ENCODE results near the gene MYMX.
"Not testable (repeated sequence)": the region's sequence is repeated elsewhere in the genome, so short reads cannot be mapped to it uniquely, and the experiment has no call there.

MYMX gene

GRCh38 chr6:44179648-44180047, 37.1 kb upstream of the MYMX start:
- in situ Hi-C loops (cut with HindIII; ENCODE audit: low pct_unique_long_range_greater_than_20kb, low sequenced_read_pairs) = no loop called here
- TF ChIP-seq JUND (IDR thresholded peaks at IDR 0.05; ENCODE audit: low read depth) = no peak
- no peak for DNase-seq (ENCODE audit: low read depth in 1 of 2, low spot score in 1 of 2)

DNA sequence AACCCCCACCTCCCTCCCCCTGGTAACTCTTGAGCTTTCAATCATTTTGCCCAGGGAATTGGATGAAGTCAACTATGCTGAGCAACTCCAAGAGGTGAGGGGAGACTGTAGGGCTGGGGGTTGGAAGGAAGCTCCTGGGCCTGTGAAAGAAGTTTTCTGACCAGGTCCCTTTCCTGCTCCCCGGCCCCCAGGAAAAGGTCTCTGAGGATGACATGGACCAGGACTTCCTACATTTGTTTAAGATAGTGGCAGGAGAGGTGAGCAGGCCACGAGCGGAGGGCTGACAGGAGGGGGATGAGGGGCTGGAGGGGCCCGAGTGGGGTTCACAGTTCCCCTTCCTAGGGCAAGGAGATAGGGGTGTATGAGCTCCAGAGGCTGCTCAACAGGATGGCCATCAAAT, 36.3 kb upstream of the MYMX start:
- TF ChIP-seq JUND (IDR thresholded peaks at IDR 0.05; ENCODE audit: low read depth) = no peak
- no peak for DNase-seq (ENCODE audit: low read depth in 1 of 2, low spot score in 1 of 2)
- in situ Hi-C loops (cut with HindIII; ENCODE audit: low pct_unique_long_range_greater_than_20kb, low sequenced_read_pairs) = no loop called here

DNA sequence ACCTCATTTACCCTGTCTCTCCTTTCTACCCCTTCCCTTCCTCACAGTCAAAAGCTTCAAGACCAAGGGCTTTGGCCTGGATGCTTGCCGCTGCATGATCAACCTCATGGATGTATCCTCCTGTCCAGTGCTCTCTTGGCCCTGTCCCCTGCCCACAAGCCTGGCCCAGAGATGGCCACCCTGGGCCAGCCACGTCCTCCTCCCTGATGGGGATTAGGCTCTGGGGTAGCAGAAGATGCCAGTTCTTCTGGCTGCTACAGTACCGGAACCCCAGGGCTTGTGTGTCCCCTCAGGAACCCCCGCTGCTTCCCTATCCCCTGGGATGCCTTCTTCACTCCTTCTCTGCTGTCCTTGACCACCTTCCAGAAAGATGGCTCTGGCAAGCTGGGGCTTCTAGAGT, 35.8 kb upstream of the MYMX start:
- in situ Hi-C loops (cut with HindIII; ENCODE audit: low pct_unique_long_range_greater_than_20kb, low sequenced_read_pairs) = no loop called here
- TF ChIP-seq JUND (IDR thresholded peaks at IDR 0.05; ENCODE audit: low read depth) = no peak
- DNase-seq (ENCODE audit: low read depth in 1 of 2, low spot score in 1 of 2) = no peak

GRCh38 chr6:44181784-44182183, 34.9 kb upstream of the MYMX start:
- in situ Hi-C loops (cut with HindIII; ENCODE audit: low pct_unique_long_range_greater_than_20kb, low sequenced_read_pairs); DNase-seq (ENCODE audit: low read depth in 1 of 2, low spot score in 1 of 2): not testable (repeated sequence)

GRCh38 chr6:44182911-44183390, 33.8 kb upstream of the MYMX start:
- no peak for DNase-seq (ENCODE audit: low read depth in 1 of 2, low spot score in 1 of 2)
- in situ Hi-C loops (cut with HindIII; ENCODE audit: low pct_unique_long_range_greater_than_20kb, low sequenced_read_pairs) = no loop called here
- TF ChIP-seq JUND (IDR thresholded peaks at IDR 0.05; ENCODE audit: low read depth) = no peak

GRCh38 chr6:44183783-44184182, 32.9 kb upstream of the MYMX start:
- TF ChIP-seq JUND (IDR thresholded peaks at IDR 0.05; ENCODE audit: low read depth) = no peak
- DNase-seq (ENCODE audit: low read depth in 1 of 2, low spot score in 1 of 2) = no peak
- in situ Hi-C loops (cut with HindIII; ENCODE audit: low pct_unique_long_range_greater_than_20kb, low sequenced_read_pairs) = no loop called here

DNA sequence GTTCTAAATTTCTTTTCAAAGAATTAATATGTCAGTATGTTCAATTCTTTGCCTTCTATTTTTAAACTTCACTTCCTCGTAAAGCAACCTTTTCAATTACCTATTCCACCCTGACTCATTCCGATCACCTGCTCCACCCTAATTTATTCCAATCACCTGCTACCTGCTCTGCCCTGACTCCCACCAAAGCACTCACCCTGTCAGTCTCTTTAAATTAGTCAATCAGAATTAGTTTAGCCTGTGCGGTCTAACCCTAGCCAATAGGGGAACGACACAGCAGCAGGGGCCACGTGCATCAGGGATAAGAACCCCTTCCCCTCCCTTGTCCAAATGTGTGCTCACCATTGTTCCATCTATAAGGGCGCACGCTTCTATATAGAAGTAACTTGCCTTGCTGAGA, 31.4 kb upstream of the MYMX start:
- in situ Hi-C loops (cut with HindIII; ENCODE audit: low pct_unique_long_range_greater_than_20kb, low sequenced_read_pairs); DNase-seq (ENCODE audit: low read depth in 1 of 2, low spot score in 1 of 2): not testable (repeated sequence)

DNA sequence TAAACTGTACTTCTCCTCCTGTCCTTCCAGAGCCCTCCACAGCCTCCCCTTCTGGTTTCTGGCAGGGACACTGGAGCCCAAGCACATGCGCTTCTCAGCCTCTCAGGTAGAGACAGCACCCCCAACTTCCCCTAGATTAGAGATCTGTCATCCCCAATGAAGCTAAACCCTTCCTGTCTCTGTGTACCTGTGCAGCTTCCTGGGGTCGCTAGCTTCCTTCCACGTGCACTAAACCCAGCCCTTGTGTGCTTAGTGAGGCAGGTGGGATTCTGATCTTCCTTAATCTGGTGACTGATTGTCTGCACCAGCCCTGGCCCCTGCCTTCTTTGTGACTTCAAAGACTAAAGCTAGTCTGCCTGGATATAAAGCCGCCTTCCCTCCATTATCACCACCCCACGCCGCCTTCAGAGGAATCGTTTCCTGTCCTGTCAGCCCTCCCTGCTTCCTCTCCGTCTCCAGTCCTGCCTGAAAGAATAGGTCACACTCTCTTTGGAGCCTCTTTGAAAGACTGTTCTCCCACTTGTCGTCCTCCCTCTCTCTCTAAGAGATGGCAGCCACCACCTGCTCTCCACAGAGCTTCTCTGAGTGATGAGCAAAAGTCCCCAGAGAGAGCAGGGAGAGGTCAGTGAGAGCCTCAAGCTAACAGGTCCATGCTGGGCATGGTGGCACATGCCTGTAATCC, 30.6 kb upstream of the MYMX start:
- in situ Hi-C loops (cut with HindIII; ENCODE audit: low pct_unique_long_range_greater_than_20kb, low sequenced_read_pairs) = no loop called here
- no peak for TF ChIP-seq JUND (IDR thresholded peaks at IDR 0.05; ENCODE audit: low read depth)
- no peak for DNase-seq (ENCODE audit: low read depth in 1 of 2, low spot score in 1 of 2)

- no peak for TF ChIP-seq JUND (IDR thresholded peaks at IDR 0.05; ENCODE audit: low read depth)
- in situ Hi-C loops (cut with HindIII; ENCODE audit: low pct_unique_long_range_greater_than_20kb, low sequenced_read_pairs) = no loop called here
- no peak for DNase-seq (ENCODE audit: low read depth in 1 of 2, low spot score in 1 of 2)
These were observed 30.1 kb upstream of the MYMX start for GRCh38 chr6:44186635-44187025.

DNA sequence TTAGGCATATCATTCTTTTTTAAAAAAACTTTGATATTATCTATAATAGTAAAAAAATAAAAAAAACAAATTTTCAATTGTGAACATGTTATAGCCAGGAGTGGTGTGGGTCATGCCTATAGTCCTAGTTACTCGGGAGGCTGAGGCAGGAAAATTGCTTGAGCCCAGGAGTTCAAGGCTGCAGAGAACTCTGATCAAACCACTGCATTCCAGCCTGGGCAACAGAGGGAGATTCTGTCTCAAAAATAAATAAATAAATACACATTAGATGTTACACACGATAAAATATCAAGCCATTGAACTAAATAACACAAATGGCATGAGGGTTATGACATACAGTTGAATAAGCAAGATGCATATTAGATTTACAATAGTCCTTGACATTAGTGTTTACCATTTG, 27.9 kb upstream of the MYMX start:
- in situ Hi-C loops (cut with HindIII; ENCODE audit: low pct_unique_long_range_greater_than_20kb, low sequenced_read_pairs) = no loop called here
- no peak for TF ChIP-seq JUND (IDR thresholded peaks at IDR 0.05; ENCODE audit: low read depth)
- DNase-seq (ENCODE audit: low read depth in 1 of 2, low spot score in 1 of 2) = no peak

DNA sequence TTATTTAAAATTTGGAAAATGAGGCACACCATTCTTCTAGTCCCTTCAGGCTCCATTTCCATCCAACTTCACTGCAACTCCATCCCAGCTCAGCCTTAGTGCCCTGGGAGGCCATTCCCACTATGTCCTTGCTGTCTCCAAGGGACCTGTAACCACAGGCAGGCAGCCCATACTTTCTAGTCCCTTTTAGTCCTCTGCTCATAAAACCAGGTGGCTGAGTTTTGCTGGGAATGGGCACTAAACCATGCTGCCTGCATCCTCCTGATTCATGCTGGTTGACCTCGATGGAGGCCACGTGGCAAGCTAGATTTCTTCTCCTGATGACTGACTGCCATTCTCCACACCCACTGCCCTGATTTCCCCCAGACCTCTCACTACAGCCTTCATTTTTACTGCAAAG, 27.5 kb upstream of the MYMX start:
- TF ChIP-seq JUND (IDR thresholded peaks at IDR 0.05; ENCODE audit: low read depth) = no peak
- in situ Hi-C loops (cut with HindIII; ENCODE audit: low pct_unique_long_range_greater_than_20kb, low sequenced_read_pairs) = no loop called here
- DNase-seq (ENCODE audit: low read depth in 1 of 2, low spot score in 1 of 2) = no peak

DNA sequence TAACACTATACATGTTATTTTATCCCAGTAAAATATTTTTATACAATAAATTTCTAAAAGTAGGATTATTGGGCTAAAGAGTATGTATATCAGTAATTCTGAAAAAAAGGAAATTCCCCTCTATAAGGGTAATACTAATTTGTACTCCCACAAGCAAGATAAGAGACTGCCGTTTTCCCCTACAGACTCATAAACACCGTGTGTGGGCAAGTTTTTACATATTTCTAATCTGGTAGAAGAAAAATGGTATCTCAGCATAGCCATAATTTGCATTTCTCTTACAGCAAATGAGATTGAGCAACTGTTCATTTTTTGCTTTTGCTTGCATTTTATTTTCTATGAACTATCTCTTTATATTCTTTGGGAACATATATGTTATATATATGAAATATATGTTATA, 26.0 kb upstream of the MYMX start:
- no peak for TF ChIP-seq JUND (IDR thresholded peaks at IDR 0.05; ENCODE audit: low read depth)
- in situ Hi-C loops (cut with HindIII; ENCODE audit: low pct_unique_long_range_greater_than_20kb, low sequenced_read_pairs) = no loop called here
- DNase-seq (ENCODE audit: low read depth in 1 of 2, low spot score in 1 of 2) = no peak

DNA sequence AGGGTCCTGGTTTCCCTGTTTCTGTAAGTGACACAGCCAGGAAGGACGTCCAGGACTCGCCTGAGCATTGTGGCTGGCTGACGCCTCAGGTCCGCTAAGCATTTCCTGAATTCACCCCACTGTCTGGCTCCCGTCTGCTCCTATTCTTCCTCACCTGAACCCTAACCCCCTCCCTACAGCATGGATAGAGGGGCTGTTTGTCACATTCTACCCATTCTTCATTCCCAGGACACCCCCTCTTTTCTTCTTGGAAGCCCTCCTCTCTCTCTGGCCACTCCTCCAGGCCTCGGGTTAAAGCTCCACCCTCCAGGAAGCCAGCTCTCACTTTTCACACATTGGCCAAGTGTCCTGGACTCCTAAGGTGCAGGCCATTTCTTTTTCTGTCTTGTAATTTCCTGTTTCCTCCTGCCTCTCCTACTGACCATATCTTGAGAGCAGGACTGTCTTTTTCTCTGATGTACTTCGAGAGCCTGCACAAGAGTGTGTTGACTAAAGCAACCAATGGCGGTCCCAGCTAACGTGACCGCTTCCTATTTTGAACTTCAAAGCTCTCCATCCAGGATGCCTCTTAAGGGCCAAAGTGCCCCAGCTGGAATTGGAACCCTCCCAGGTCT, 24.2 kb upstream of the MYMX start:
- in situ Hi-C loops (cut with HindIII; ENCODE audit: low pct_unique_long_range_greater_than_20kb, low sequenced_read_pairs) = no loop called here
- DNase-seq (ENCODE audit: low read depth in 1 of 2, low spot score in 1 of 2) = no peak

More for the DNA sequence above, 24.2 kb upstream of the MYMX start:
- TF ChIP-seq JUND (IDR thresholded peaks at IDR 0.05; ENCODE audit: low read depth) = no peak
